ENCODE data around the gene PRKCA. TPM values are rescaled to one million over a fixed set of nuclear protein-coding genes. Genes with fewer than 3 reads are reported as not detected.

The PRKCA gene
- total and polyA plus RNA-seq, 2 donors (not counting 3 experiments of a cell fraction or from before 2014, with no cell fraction given): 7.5 to 34.2 TPM

GRCh38 chr17:66466106-66466820 lies 163.8 kb downstream of the PRKCA start:
- Histone ChIP-seq H2AFZ (ENCODE audit: low read depth, low read length) (no peak overlapping the region), H4K20me1 (replicated peaks; ENCODE audit: control insufficient read depth, extremely low read depth, insufficient read depth, low read length) (no peaks in the 10 kb centered on the region), H3K27ac (ENCODE audit: insufficient read depth, low read depth, low read length) (peak overlapping the region; percentile 64), H3K27me3 (ENCODE audit: control insufficient read depth in 2 of 2, insufficient read depth in 2 of 2, low read length in 2 of 2) (no peaks in the 10 kb centered on the region), H3K9me1 (replicated peaks; ENCODE audit: control insufficient read depth, extremely low read depth, insufficient read depth, low read length) (no peaks in the 10 kb centered on the region), H3K4me1 (ENCODE audit: control insufficient read depth, extremely low read depth, insufficient read depth, low read length) (peaks cover 51% of the 10 kb centered on the region), H3K36me3 (ENCODE audit: control insufficient read depth in 2 of 2, extremely low read depth in 1 of 2, insufficient read depth in 2 of 2, low read length in 2 of 2) (no peaks in the 10 kb centered on the region), H3K9ac (replicated peaks; ENCODE audit: extremely low read depth, insufficient read depth, low read length) (peak overlapping the region; percentile 84), H3K4me3 (replicated peaks in 1 of 3; ENCODE audit: insufficient read depth in 1 of 3, low read depth in 1 of 3, low read length in 3 of 3) (peak overlapping the region in 1 of 3 experiments; percentile 24), H3K4me2 (ENCODE audit: insufficient read depth, low read length) (peak overlapping the region; percentile 67), H3K9me3 (replicated peaks; ENCODE audit: control insufficient read depth, insufficient read depth, low read length) (no peaks in the 10 kb centered on the region), H3K79me2 (ENCODE audit: control insufficient read depth, insufficient read depth, low read length) (peaks cover 13% of the 10 kb centered on the region)
- no peak for TF ChIP-seq MYC (IDR thresholded peaks at IDR 0.05; ENCODE audit: low read depth, low read length)
- TF ChIP-seq POLR2A (IDR thresholded peaks at IDR 0.05; ENCODE audit: low read depth, low read length): no peak
- no peak for TF ChIP-seq POLR2AphosphoS5 (IDR thresholded peaks at IDR 0.05; ENCODE audit: insufficient read depth, low read depth, low read length)
- no peak for TF ChIP-seq JUN (IDR thresholded peaks at IDR 0.05; ENCODE audit: borderline replicate concordance, insufficient read depth, insufficient read length, low read depth)
- TF ChIP-seq CTCF (IDR thresholded peaks at IDR 0.05; ENCODE audit: extremely low read depth in 1 of 2, insufficient read depth in 1 of 2, low read depth in 1 of 2, low read length in 2 of 2): no peak
- TF ChIP-seq GATA2 (IDR thresholded peaks at IDR 0.05; ENCODE audit: insufficient read depth, insufficient read length, low read depth, low read length): no peak
- no peak for TF ChIP-seq EZH2 (IDR thresholded peaks at IDR 0.05; ENCODE audit: borderline replicate concordance, low read depth, low read length, severe bottlenecking)
- TF ChIP-seq FOS (IDR thresholded peaks at IDR 0.05; ENCODE audit: borderline replicate concordance, insufficient read depth, low read length): no peak
- TF ChIP-seq MAX (IDR thresholded peaks at IDR 0.05; ENCODE audit: insufficient read depth, insufficient read length): no peak
- CTCF ChIA-PET: interaction anchor here (1.3 to 2.2 kb wide), 5 partner anchors 30 to 176 kb away, joined by 3 to 9 read pairs (median 4); partner anchors contain the start of gene PRKCA
- dilution Hi-C loops (cut with MboI; ENCODE audit: extremely low pct_ligation_motif_present, low sequenced_read_pairs) (no loop called here), intact Hi-C loops (cut with micrococcal nuclease) (no loop called here)
- DNase-seq (ENCODE audit: low read depth, low spot score): no peak
- BruUV-seq (replicated peaks): TSS peak; percentile 90
- FAIRE-seq: no peak
- POLR2A ChIA-PET: interaction anchor here (0.6 to 0.9 kb wide), 4 partner anchors 23 to 191 kb away, joined by 3 read pairs; no protein-coding TSS in a partner anchor

All from endothelial cell of umbilical vein (primary cell).